ENCODE data around the gene PTPRD. TPM values are rescaled to one million over a fixed set of nuclear protein-coding genes. Genes with fewer than 3 reads are reported as not detected.

Gene PTPRD
- total RNA-seq, 1 donor from 2014 or later = 197 TPM

DNA sequence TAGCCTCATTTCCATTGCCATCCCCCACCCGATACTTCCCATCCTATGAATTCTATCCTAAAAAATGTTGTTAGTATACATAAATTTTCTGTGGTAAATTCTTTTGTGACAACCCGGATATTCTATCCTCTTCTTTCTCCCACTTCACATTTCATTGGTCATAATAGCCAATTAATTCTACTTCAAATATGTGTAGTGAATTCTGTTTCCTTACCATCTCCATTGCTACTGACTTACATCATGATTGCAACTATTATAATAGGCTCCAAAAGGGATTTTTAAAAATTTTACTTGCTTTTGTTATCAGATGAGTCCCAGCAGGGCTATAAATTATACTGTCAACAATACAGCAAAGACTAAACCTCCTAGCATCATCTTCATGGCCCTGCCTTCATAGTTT is 1326.8 kb downstream of the PTPRD start:
- TF ChIP-seq, protein P1, sequence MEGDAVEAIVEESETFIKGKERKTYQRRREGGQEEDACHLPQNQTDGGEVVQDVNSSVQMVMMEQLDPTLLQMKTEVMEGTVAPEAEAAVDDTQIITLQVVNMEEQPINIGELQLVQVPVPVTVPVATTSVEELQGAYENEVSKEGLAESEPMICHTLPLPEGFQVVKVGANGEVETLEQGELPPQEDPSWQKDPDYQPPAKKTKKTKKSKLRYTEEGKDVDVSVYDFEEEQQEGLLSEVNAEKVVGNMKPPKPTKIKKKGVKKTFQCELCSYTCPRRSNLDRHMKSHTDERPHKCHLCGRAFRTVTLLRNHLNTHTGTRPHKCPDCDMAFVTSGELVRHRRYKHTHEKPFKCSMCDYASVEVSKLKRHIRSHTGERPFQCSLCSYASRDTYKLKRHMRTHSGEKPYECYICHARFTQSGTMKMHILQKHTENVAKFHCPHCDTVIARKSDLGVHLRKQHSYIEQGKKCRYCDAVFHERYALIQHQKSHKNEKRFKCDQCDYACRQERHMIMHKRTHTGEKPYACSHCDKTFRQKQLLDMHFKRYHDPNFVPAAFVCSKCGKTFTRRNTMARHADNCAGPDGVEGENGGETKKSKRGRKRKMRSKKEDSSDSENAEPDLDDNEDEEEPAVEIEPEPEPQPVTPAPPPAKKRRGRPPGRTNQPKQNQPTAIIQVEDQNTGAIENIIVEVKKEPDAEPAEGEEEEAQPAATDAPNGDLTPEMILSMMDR (conservative IDR thresholded peaks at IDR 0.05) = no peak
- Mint-ChIP-seq H3K27me3 (no peaks in the 10 kb centered on the region), H3K4me1 (ENCODE audit: unreplicated experiment) (no peaks in the 10 kb centered on the region), H3K4me3 (no peak overlapping the region), H3K9me3 (no peaks in the 10 kb centered on the region), H3K36me3 (no peaks in the 10 kb centered on the region), H3K27ac (no peak overlapping the region)
- no peak for DNase-seq (ENCODE audit: extremely low spot score, unreplicated experiment)

DNA sequence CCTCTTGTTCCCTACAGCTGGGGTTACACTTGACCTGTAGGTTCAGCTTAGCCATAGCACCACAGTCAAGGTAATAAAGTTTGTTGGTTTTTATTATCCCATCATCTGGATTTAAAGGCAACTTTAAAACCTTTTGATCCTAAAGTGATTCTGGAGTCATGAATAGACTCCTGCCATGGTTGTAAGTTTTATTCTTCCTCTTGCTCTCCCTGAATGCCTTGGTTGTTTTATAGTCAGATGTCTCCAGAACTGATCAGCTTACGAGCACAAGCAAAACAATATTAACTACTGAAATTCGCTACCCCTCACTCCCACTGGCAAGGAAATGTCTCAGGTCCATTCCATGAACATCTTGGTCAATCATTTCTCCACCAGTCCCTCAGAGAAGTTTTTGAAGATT is 1328.6 kb downstream of the PTPRD start:
- H3K27me3 Mint-ChIP-seq = no peaks in the 10 kb centered on the region
- TF ChIP-seq, protein P1 (conservative IDR thresholded peaks at IDR 0.05) = no peak
- no peak overlapping the region for H3K27ac Mint-ChIP-seq
- DNase-seq (ENCODE audit: extremely low spot score, unreplicated experiment) = no peak
- H3K9me3 Mint-ChIP-seq = no peaks in the 10 kb centered on the region
- H3K36me3 Mint-ChIP-seq = no peaks in the 10 kb centered on the region
- no peak overlapping the region for H3K4me3 Mint-ChIP-seq
- H3K4me1 Mint-ChIP-seq (ENCODE audit: unreplicated experiment) = no peaks in the 10 kb centered on the region

DNA sequence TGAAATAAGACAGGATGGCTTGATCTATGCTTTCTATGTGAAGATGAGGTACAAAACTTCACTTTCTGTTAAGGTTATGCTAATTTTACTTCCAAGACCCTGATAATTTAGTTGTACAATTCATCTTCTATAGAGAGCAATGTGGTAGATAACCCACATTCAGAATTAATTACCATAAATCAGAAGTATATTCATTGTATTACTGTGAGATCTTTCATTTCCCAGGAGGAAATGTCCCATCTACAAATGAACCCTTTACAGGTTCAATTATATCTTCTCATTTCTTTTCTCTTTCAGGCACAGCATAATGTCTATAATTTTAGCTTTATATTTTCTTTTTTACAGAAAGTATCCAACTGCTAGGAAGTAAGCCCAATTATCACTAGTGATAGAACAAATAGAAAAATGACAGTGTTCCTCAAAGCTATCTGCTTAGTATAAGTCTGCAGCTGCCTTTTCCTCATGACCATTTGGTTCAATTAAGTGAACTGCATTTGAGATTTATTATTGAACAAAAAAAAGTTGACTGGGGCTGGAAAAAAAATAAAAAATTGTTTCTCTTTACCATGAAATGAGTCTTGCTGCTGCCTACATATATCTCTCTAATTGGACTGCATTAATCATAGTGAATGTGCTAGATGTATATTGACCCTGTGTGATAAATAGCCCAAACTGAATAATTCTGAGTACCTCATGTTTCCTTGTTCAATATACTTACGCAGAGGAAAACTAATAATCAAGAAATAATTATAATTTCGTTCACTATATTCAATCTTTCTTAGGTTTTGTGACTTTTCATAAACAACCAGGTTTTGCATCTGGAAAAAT is 1329.4 kb downstream of the PTPRD start:
- TF ChIP-seq, protein P1 (conservative IDR thresholded peaks at IDR 0.05) = no peak
- H3K9me3 Mint-ChIP-seq = no peaks in the 10 kb centered on the region
- no peaks in the 10 kb centered on the region for H3K27me3 Mint-ChIP-seq
- no peaks in the 10 kb centered on the region for H3K36me3 Mint-ChIP-seq
- no peak for DNase-seq (ENCODE audit: extremely low spot score, unreplicated experiment)
- H3K4me1 Mint-ChIP-seq (ENCODE audit: unreplicated experiment) = no peaks in the 10 kb centered on the region
- no peak overlapping the region for H3K4me3 Mint-ChIP-seq
- no peak overlapping the region for H3K27ac Mint-ChIP-seq

DNA sequence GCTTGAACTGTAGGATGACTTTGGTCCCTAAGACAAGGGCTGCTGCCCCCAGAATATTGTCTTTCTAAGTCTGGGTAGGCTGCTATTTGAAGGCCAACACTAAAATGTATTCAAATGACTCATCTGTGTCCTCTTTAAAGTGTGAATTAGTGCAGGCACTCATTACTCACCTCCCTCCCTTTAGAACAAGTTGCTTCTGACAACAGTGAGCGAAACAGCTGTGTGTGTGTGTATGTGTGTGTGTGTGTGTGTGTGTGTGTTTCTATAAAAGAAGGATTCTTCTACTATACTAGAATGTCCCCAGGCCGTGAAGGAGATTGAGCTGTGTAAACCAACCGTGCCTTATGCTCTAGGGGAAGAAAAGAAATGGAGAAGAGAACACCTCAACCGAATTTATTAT is 1337.2 kb downstream of the PTPRD start:
- H3K36me3 Mint-ChIP-seq = no peaks in the 10 kb centered on the region
- H3K4me1 Mint-ChIP-seq (ENCODE audit: unreplicated experiment) = no peaks in the 10 kb centered on the region
- H3K4me3 Mint-ChIP-seq = no peak overlapping the region
- H3K27me3 Mint-ChIP-seq = no peaks in the 10 kb centered on the region
- H3K27ac Mint-ChIP-seq = no peak overlapping the region
- no peaks in the 10 kb centered on the region for H3K9me3 Mint-ChIP-seq
- TF ChIP-seq, protein P1 (conservative IDR thresholded peaks at IDR 0.05) = no peak
- no peak for DNase-seq (ENCODE audit: extremely low spot score, unreplicated experiment)

DNA sequence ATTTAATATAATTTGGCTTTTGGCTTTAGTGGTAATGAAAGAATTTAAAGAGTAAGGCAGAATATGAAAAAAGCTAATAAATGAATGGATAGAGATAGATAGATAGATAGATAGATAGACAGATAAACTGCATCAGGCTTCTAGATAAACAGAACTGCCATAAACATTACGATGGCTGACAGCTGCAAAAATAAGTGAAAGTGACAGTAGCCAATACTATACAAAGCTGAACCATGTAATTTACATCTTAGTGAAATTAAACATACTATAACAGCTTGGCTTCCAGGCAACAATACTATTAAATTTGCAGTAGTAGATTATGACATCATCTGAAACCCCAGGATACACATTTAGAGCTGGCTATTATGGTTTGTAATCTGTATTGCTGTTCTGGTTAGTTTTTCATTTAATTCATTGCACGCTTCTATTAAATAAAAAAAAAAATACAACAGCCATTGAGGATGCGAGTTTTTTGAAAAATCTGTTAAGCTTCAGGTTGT is 1354.8 kb downstream of the PTPRD start:
- Mint-ChIP-seq H3K9me3 (peaks cover 4% of the 10 kb centered on the region), H3K4me3 (no peak overlapping the region), H3K36me3 (no peaks in the 10 kb centered on the region), H3K4me1 (ENCODE audit: unreplicated experiment) (no peaks in the 10 kb centered on the region), H3K27me3 (peaks cover 14% of the 10 kb centered on the region), H3K27ac (no peak overlapping the region)
- no peak for DNase-seq (ENCODE audit: extremely low spot score, unreplicated experiment)
- TF ChIP-seq, protein P1 (conservative IDR thresholded peaks at IDR 0.05) = no peak
